ENCODE measurements around the gene SLC38A9. TPM values are rescaled to one million over a fixed set of nuclear protein-coding genes. Genes with fewer than 3 reads are reported as not detected.

Gene SLC38A9
- total and polyA plus RNA-seq, 2 of the 8 experiments (the other 6 are each of a cell fraction or from before 2014, with no cell fraction given), result 29.2 to 43.7 TPM

DNA sequence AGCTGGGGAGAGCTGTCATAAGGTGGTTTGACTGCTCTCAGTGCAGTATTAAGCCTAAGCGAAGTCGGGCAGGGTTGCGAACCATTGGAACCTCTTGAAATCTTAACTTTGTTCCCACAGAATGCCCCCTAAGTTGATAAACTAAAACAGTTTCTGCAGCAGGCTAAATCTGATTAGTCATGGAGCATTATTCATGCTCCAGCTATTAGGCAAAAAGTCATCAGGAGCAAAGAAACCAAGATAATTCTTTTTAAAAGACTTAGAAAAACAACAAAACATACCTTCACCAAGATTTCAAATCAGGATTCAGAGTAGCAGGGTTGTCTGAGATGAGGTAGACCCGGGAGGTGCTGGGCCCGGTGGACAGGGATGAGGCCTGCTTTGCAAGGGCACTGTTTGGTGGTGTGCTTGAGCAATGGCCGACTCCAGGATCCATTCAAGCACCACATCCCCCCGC, 107.5 kb downstream of the SLC38A9 start:
- no peak overlapping the region for H3K9ac ChIP-seq (replicated peaks in 1 of 4; ENCODE audit: extremely low read depth in 1 of 4, low read depth in 3 of 4, low read length in 3 of 4)
- H2AFZ ChIP-seq (ENCODE audit: low read length), result 0 out of 2 replicates have a peak overlapping the region, but pooled peaks have one; percentile 4
- peak overlapping the region; percentile 69 for H2BK120ac ChIP-seq (replicated peaks; ENCODE audit: low read depth, low read length)
- H3K14ac ChIP-seq (ENCODE audit: insufficient read length), result no peak overlapping the region
- no peak overlapping the region for H3K4me2 ChIP-seq (ENCODE audit: insufficient read depth in 1 of 2, low read depth in 2 of 2, low read length in 2 of 2)
- H3K4me3 ChIP-seq (ENCODE audit: extremely low read depth in 1 of 4, insufficient read depth in 2 of 4, low read depth in 3 of 4, low read length in 4 of 4), result no peak overlapping the region
- no peaks in the 10 kb centered on the region for H3K36me3 ChIP-seq (ENCODE audit: control insufficient read depth in 2 of 4, insufficient read depth in 4 of 4, low read length in 3 of 4)
- no peak overlapping the region for H3K27ac ChIP-seq (ENCODE audit: low read depth, low read length)
- peaks cover 2% of the 10 kb centered on the region; the same call in 1 of the 2 replicates for H3K23me2 ChIP-seq (ENCODE audit: low read depth, low read length)
- peak in 1 of 2 experiments; percentile 29 for DNase-seq (ENCODE audit: low read depth in 1 of 2, low spot score in 2 of 2)
- no peak overlapping the region; the same call in 1 of the 2 replicates for H3K18ac ChIP-seq (ENCODE audit: extremely low read depth, low read length)
- no peaks in the 10 kb centered on the region for H3K79me2 ChIP-seq (ENCODE audit: control insufficient read depth in 1 of 2, insufficient read depth in 2 of 2, low read length in 2 of 2)
- no peak overlapping the region for H2AK5ac ChIP-seq (ENCODE audit: low read depth, low read length)
- no peak overlapping the region for H2BK12ac ChIP-seq (ENCODE audit: low read depth, low read length)
- no peak overlapping the region for H3K4ac ChIP-seq (replicated peaks; ENCODE audit: insufficient read length, low read depth, low read length)
- peaks cover 0 to 10% (median 2%) of the 10 kb centered on the region in 4 experiments; a peak in 4 of 7 replicates for H3K4me1 ChIP-seq (replicated peaks in 1 of 4; ENCODE audit: control insufficient read depth in 3 of 4, insufficient read depth in 4 of 4, low read length in 3 of 4)
- no peak for TF ChIP-seq KDM4A (IDR thresholded peaks at IDR 0.05; ENCODE audit: low read depth, low read length, severe bottlenecking)
- H3K23ac ChIP-seq (ENCODE audit: insufficient read length), result no peak overlapping the region
- no peak overlapping the region for H2BK5ac ChIP-seq (ENCODE audit: low read depth, low read length)
- 95% methylated on average over 7 of the region's 7 CpGs; no CpG with 5 or more reads in 1 of the 2 experiments for WGBS, 2 experiments (ENCODE audit: extremely low coverage in 1 of 2, insufficient coverage in 1 of 2, insufficient read length in 1 of 2, insufficient replicate concordance in 2 of 2, low coverage in 1 of 2, low lambda C conversion rate in 2 of 2, missing lambda C conversion rate in 1 of 2)
- H4K8ac ChIP-seq (ENCODE audit: extremely low read depth, insufficient read depth, low read length), result no peak overlapping the region
- CTCF ChIA-PET (ENCODE audit: partially characterized antibody), result no interaction called here
- H2BK15ac ChIP-seq (ENCODE audit: low read length), result no peak overlapping the region
- H3K27me3 ChIP-seq (replicated peaks in 1 of 4; ENCODE audit: control insufficient read depth in 3 of 4, extremely low read depth in 1 of 4, insufficient read depth in 3 of 4, low read length in 3 of 4), result no peaks in the 10 kb centered on the region
- H4K91ac ChIP-seq (replicated peaks; ENCODE audit: insufficient read length, low read length), result peak overlapping the region; percentile 66
- H3K56ac ChIP-seq (replicated peaks; ENCODE audit: insufficient read length, low read depth, low read length), result no peak overlapping the region
- no peaks in the 10 kb centered on the region for H3K79me1 ChIP-seq (ENCODE audit: low read depth, low read length)
- H4K20me1 ChIP-seq (replicated peaks in 1 of 2; ENCODE audit: control insufficient read depth in 1 of 2, insufficient read depth in 2 of 2, low read length in 2 of 2), result no peaks in the 10 kb centered on the region
- POLR2A ChIA-PET (ENCODE audit: partially characterized antibody), result no interaction called here
- H4K5ac ChIP-seq (ENCODE audit: insufficient read length, low read depth, low read length), result no peak overlapping the region
- no peaks in the 10 kb centered on the region for H3K9me3 ChIP-seq (ENCODE audit: insufficient read depth in 2 of 2, low read depth in 1 of 2, low read length in 1 of 2)
- FAIRE-seq, result no peak
- peak overlapping the region; percentile 83; the same call in 1 of the 2 replicates for H2BK20ac ChIP-seq (ENCODE audit: low read length)

Data from H1 (cell line).